H9 (cell line): ENCODE measurements around the gene SKIL. TPM values are rescaled to one million over a fixed set of nuclear protein-coding genes. Genes with fewer than 3 reads are reported as not detected.
A peak's percentile ranks its signal among the peaks of the same experiment; 100 is the strongest.

Experiments
- DNase-seq: peaks from one replicate; pipeline ENCODE4 v3.0.0-alpha.2; 2017
- H2AFZ ChIP-seq: one replicate; pipeline ENCODE4 v1.6.1; 2013; ENCODE audit warnings: mild to moderate bottlenecking, low read length, control low read depth, moderate library complexity
- H2AK5ac ChIP-seq: 2 replicates; pipeline ENCODE4 v1.6.1; 2013; ENCODE audit warnings: low read length, control low read depth, mixed read lengths; ENCODE audit not compliant: insufficient read length
- H2BK120ac ChIP-seq: one replicate; pipeline ENCODE4 v1.6.1; 2013; ENCODE audit warnings: low read depth, mild to moderate bottlenecking, low read length, control low read depth, inconsistent platforms; ENCODE audit not compliant: poor library complexity, severe bottlenecking
- H2BK12ac ChIP-seq: 2 replicates; pipeline ENCODE4 v1.6.1; 2013; ENCODE audit warnings: low read length, control low read depth, mixed read lengths, low read depth; ENCODE audit not compliant: insufficient read length
- H2BK15ac ChIP-seq: 2 replicates; pipeline ENCODE4 v1.6.1; 2013; ENCODE audit warnings: low read depth, low read length, control low read depth
- H2BK20ac ChIP-seq: one replicate; pipeline ENCODE4 v1.6.1; 2013; ENCODE audit warnings: low read depth, mild to moderate bottlenecking, low read length, control low read depth, inconsistent platforms; ENCODE audit not compliant: poor library complexity, severe bottlenecking
- H2BK5ac ChIP-seq: 2 replicates; pipeline ENCODE4 v1.6.1; 2013; ENCODE audit warnings: low read length, control low read depth, mixed read lengths; ENCODE audit not compliant: insufficient read length
- H3K14ac ChIP-seq: 2 replicates; pipeline ENCODE4 v1.6.1; 2013; ENCODE audit warnings: low read length, control low read depth; ENCODE audit not compliant: insufficient read depth
- H3K18ac ChIP-seq: 2 replicates; pipeline ENCODE4 v1.6.1; 2013; ENCODE audit warnings: low read depth, mild to moderate bottlenecking, mixed read lengths, low read length, control low read depth; ENCODE audit not compliant: insufficient read length
- H3K23ac ChIP-seq: 2 replicates; pipeline ENCODE4 v1.6.1; 2013; ENCODE audit warnings: low read length, control low read depth, mixed read lengths, low read depth; ENCODE audit not compliant: insufficient read length
- H3K23me2 ChIP-seq: 2 replicates; pipeline ENCODE4 v1.6.1; 2013; ENCODE audit warnings: low read depth, mild to moderate bottlenecking, mixed read lengths, low read length, control low read depth; ENCODE audit not compliant: insufficient read length, poor library complexity, severe bottlenecking
- H3K27ac ChIP-seq: 2 replicates; pipeline ENCODE4 v1.5.1; 2013; ENCODE audit warnings: low read length, control low read depth, mixed read lengths, low read depth; ENCODE audit not compliant: insufficient read length
- H3K27me3 ChIP-seq: 2 replicates; pipeline ENCODE4 v1.6.1; 2013; ENCODE audit warnings: low read length, control low read depth, inconsistent platforms; ENCODE audit not compliant: insufficient read depth
- H3K4ac ChIP-seq: 2 replicates; pipeline ENCODE4 v1.6.1; 2013; ENCODE audit warnings: low read depth, mild to moderate bottlenecking, control low read depth, inconsistent platforms, low read length, moderate library complexity
- H3K4me1 ChIP-seq: 2 replicates; pipeline ENCODE4 v1.6.1; 2013; ENCODE audit warnings: low read length, control low read depth, inconsistent platforms; ENCODE audit not compliant: insufficient read depth
- H3K4me2 ChIP-seq: 2 replicates; pipeline ENCODE4 v1.6.1; 2013; ENCODE audit warnings: low read length, control low read depth, mixed read lengths; ENCODE audit not compliant: insufficient read length, insufficient read depth
- H3K56ac ChIP-seq: 2 replicates; pipeline ENCODE4 v1.6.1; 2013; ENCODE audit warnings: low read depth, mild to moderate bottlenecking, mixed read lengths, low read length, control low read depth; ENCODE audit not compliant: insufficient read length
- H3K79me1 ChIP-seq: 2 replicates; pipeline ENCODE4 v1.6.1; 2013; ENCODE audit warnings: low read depth, mild to moderate bottlenecking, moderate library complexity, low read length, control low read depth, inconsistent platforms; ENCODE audit not compliant: insufficient read depth, poor library complexity, severe bottlenecking
- H3K79me2 ChIP-seq: 2 replicates; pipeline ENCODE4 v1.6.1; 2013; ENCODE audit warnings: low read length, control low read depth, inconsistent platforms; ENCODE audit not compliant: insufficient read depth
- H3K9ac ChIP-seq: 2 replicates; pipeline ENCODE4 v1.6.1; 2013; ENCODE audit warnings: low read length, control low read depth, mixed read lengths; ENCODE audit not compliant: insufficient read length; ENCODE audit errors: extremely low read depth
- H3K9me3 ChIP-seq: one replicate; pipeline ENCODE4 v1.6.1; 2013; ENCODE audit warnings: low read depth, low read length, inconsistent platforms; ENCODE audit not compliant: control insufficient read depth
- H3T11ph ChIP-seq: one replicate; pipeline ENCODE4 v1.6.1; 2013; ENCODE audit warnings: mild to moderate bottlenecking, low read length, control low read depth, inconsistent platforms
- H4K20me1 ChIP-seq: one replicate; pipeline ENCODE4 v1.6.1; 2013; ENCODE audit not compliant: control insufficient read depth, insufficient read length, insufficient read depth
- H4K5ac ChIP-seq: 2 replicates; pipeline ENCODE4 v1.6.1; 2013; ENCODE audit warnings: low read depth, mild to moderate bottlenecking, mixed read lengths, low read length, control low read depth; ENCODE audit not compliant: insufficient read length
- H4K8ac ChIP-seq: replicated peaks from 2 replicates; pipeline ENCODE4 v1.6.1; 2013; ENCODE audit warnings: low read length, control low read depth, mixed read lengths, low read depth; ENCODE audit not compliant: insufficient read length
- H4K91ac ChIP-seq: 2 replicates; pipeline ENCODE4 v1.6.1; 2013; ENCODE audit warnings: low read depth, mild to moderate bottlenecking, moderate library complexity, mixed read lengths, low read length, control low read depth; ENCODE audit not compliant: insufficient read length
- H3K27ac Mint-ChIP-seq, 3 experiments: 2 replicates in 2 of 3; 3 replicates in 1 of 3; pipeline ENCODE4 v1.8.0; 2020 to 2021; ENCODE audit warnings: mixed read lengths in 3 of 3, mild to moderate bottlenecking in 1 of 3, moderate library complexity in 1 of 3
- H3K27me3 Mint-ChIP-seq: 2 replicates; pipeline ENCODE4 v1.8.0; 2021; ENCODE audit warnings: low read depth, mild to moderate bottlenecking, moderate library complexity, mixed read lengths
- H3K36me3 Mint-ChIP-seq, 3 experiments: 2 replicates in 2 of 3; 3 replicates in 1 of 3; pipeline ENCODE4 v1.8.0; 2020 to 2021; ENCODE audit warnings: low read depth in 3 of 3, mixed read lengths in 3 of 3; ENCODE audit not compliant: insufficient read depth in 1 of 3
- H3K4me1 Mint-ChIP-seq, 2 experiments: 2 replicates each; pipeline ENCODE4 v1.8.0; 2020; ENCODE audit warnings: mixed read lengths in 2 of 2
- H3K4me3 Mint-ChIP-seq, 2 experiments: 2 replicates in 1 of 2; 3 replicates in 1 of 2; pipeline ENCODE4 v1.8.0; 2020 to 2021; ENCODE audit warnings: mild to moderate bottlenecking in 2 of 2, mixed read lengths in 2 of 2, moderate library complexity in 1 of 2
- H3K9me3 Mint-ChIP-seq, 2 experiments: 2 replicates in 1 of 2; 3 replicates in 1 of 2; pipeline ENCODE4 v1.8.0; 2020; ENCODE audit warnings: mild to moderate bottlenecking in 2 of 2, mixed read lengths in 2 of 2, moderate library complexity in 1 of 2
- WGBS: extraction: QIAGEN DNeasy Blood & Tissue Kit; methylation state at CpG from one replicate; pipeline ENCODE4 v1.1.7; 2013; ENCODE audit warnings: missing lambda C conversion rate, low lambda C conversion rate, mixed read lengths; ENCODE audit not compliant: insufficient read length; ENCODE audit errors: extremely low coverage; 5-methylcytosine and 5-hydroxymethylcytosine counted together
- total RNA-seq: library from RNA; stranded (reverse); gene quantifications from 2 replicates; pipeline ENCODE4 v1.2.1, GENCODE V29; 2021
- TF ChIP-seq, protein P1 (sequence below): fragments of 200-600 bp; sonication (generic); conservative IDR thresholded peaks from 3 replicates; pipeline ENCODE4 v1.8.0; 2021; ENCODE audit warnings: antibody characterized with exemption, mild to moderate bottlenecking

Gene SKIL
- total RNA-seq, 1 experiment from 2014 or later, result 170 TPM

DNA sequence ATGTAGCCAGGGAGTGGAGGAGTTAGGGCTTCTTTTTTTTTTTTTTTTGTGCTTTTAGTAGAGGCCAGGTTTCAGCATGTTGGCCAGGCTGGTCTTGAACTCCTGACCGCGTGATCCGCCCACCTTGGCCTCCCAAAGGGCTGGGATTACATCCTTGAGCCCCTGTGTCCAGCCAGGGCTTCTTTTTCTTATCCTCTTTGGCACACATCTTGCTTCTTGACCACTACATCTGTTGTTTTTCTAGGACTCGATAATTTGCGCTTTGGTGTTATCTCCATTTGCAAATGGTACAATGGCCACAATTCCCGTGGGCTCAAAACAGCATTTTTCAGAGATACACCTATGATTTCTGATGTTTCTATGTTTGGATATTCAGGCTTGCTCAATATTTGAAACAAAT, 4.2 kb downstream of the SKIL start:
- no peak for DNase-seq
- Histone ChIP-seq H4K8ac (no peak overlapping the region), H3K9ac (no peak overlapping the region), H2AFZ (no peak overlapping the region), H3K27me3 (no peaks in the 10 kb centered on the region), H2BK15ac (no peak overlapping the region), H3K18ac (no peak overlapping the region), H2BK120ac (no peak overlapping the region), H4K5ac (no peak overlapping the region), H4K20me1 (no peaks in the 10 kb centered on the region), H3K27ac (no peak overlapping the region), H3K23ac (no peak overlapping the region), H3K79me1 (no peaks in the 10 kb centered on the region), H3K4ac (no peak overlapping the region), H2BK5ac (no peak overlapping the region), H4K91ac (no peak overlapping the region), H3K14ac (no peak overlapping the region), H3K79me2 (peaks cover 70% of the 10 kb centered on the region), H2BK12ac (no peak overlapping the region), H2BK20ac (no peak overlapping the region), H3K4me1 (peaks cover 2% of the 10 kb centered on the region; the same call in 1 of the 2 replicates), H3K23me2 (no peaks in the 10 kb centered on the region), H2AK5ac (no peak overlapping the region), H3K56ac (no peak overlapping the region), H3K4me2 (peak overlapping the region; percentile 84), H3T11ph (no peak overlapping the region), H3K9me3 (no peaks in the 10 kb centered on the region)
- no peaks in the 10 kb centered on the region; a peak in 1 of 5 replicates for H3K9me3 Mint-ChIP-seq
- H3K4me3 Mint-ChIP-seq, result peak overlapping the region; percentile 88 to 93
- TF ChIP-seq, protein P1, sequence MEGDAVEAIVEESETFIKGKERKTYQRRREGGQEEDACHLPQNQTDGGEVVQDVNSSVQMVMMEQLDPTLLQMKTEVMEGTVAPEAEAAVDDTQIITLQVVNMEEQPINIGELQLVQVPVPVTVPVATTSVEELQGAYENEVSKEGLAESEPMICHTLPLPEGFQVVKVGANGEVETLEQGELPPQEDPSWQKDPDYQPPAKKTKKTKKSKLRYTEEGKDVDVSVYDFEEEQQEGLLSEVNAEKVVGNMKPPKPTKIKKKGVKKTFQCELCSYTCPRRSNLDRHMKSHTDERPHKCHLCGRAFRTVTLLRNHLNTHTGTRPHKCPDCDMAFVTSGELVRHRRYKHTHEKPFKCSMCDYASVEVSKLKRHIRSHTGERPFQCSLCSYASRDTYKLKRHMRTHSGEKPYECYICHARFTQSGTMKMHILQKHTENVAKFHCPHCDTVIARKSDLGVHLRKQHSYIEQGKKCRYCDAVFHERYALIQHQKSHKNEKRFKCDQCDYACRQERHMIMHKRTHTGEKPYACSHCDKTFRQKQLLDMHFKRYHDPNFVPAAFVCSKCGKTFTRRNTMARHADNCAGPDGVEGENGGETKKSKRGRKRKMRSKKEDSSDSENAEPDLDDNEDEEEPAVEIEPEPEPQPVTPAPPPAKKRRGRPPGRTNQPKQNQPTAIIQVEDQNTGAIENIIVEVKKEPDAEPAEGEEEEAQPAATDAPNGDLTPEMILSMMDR, result no peak
- H3K27me3 Mint-ChIP-seq, result no peaks in the 10 kb centered on the region
- peak overlapping the region in 1 of 3 experiments; percentile 89; a peak in 3 of 7 replicates for H3K27ac Mint-ChIP-seq
- WGBS, result no CpG with 5 or more reads among the region's 6 CpGs
- H3K4me1 Mint-ChIP-seq, result peaks cover 40 to 61% of the 10 kb centered on the region in 2 experiments
- peaks cover 59 to 71% (median 60%) of the 10 kb centered on the region in 3 experiments for H3K36me3 Mint-ChIP-seq
